C4-2B (cell line): ENCODE results near the gene SDHAF2.
A peak's percentile ranks its signal among the peaks of the same experiment; 100 is the strongest.
"Not testable (repeated sequence)": the region's sequence is repeated elsewhere in the genome, so short reads cannot be mapped to it uniquely, and the experiment has no call there.

ENCODE experiments used
- H3K27ac ChIP-seq: fragments of 450-650 bp; 2 replicates; pipeline ENCODE4 v1.5.1; 2017
- ZFX ChIP-seq: fragments of 450-650 bp; IDR thresholded peaks from 2 replicates; pipeline ENCODE4 v1.6.1; 2017
- TF ChIP-seq, protein P1 (sequence below): fragments of 450-650 bp; conservative IDR thresholded peaks from 2 replicates; pipeline ENCODE4 v1.5.1; 2017; ENCODE audit warnings: mild to moderate bottlenecking

SDHAF2 gene

DNA sequence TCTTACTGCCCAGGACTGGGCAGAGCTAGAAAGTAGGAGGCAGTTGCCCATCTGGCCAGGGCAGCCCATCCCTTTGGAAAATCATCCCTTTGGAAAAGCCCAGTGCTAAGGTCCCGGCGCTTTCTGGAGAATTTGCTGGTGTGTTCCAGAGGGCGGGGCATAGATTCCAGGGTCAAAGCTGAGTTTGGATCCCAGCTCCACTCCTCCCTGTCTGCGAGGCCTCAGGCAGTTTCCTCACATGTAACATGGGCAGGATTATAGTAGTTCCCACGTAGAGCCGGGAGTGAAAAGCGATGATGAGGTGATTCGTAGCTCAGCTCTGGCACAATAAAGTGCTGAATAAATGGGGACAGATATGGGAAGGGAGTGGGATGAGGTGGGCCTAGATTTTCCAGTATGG is 47.2 kb downstream of the SDHAF2 start:
- TF ChIP-seq, protein P1, sequence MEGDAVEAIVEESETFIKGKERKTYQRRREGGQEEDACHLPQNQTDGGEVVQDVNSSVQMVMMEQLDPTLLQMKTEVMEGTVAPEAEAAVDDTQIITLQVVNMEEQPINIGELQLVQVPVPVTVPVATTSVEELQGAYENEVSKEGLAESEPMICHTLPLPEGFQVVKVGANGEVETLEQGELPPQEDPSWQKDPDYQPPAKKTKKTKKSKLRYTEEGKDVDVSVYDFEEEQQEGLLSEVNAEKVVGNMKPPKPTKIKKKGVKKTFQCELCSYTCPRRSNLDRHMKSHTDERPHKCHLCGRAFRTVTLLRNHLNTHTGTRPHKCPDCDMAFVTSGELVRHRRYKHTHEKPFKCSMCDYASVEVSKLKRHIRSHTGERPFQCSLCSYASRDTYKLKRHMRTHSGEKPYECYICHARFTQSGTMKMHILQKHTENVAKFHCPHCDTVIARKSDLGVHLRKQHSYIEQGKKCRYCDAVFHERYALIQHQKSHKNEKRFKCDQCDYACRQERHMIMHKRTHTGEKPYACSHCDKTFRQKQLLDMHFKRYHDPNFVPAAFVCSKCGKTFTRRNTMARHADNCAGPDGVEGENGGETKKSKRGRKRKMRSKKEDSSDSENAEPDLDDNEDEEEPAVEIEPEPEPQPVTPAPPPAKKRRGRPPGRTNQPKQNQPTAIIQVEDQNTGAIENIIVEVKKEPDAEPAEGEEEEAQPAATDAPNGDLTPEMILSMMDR = no peak
- TF ChIP-seq ZFX = no peak
- no peak overlapping the region for H3K27ac ChIP-seq

DNA sequence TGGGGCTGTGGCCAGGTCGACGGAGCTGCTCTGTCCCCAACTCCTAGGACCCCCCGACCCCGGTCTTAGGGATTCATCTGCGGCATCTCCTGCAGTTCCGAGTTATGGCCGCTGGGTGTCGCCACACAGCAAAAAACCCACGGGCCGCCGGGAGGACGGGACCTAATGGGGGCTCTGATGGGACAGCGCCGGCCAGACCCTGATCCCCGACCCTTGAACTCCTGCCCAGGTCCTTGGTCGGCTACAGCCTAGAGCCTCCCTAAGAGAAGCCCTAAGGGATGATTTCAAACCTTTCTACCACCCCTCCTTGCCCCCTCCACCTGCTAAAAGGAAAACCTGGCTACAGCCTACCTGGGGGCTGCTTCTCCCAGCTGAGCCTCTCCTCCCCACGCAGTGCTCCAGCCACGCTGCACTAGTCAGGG is 47.8 kb downstream of the SDHAF2 start:
- no peak overlapping the region for H3K27ac ChIP-seq
- TF ChIP-seq ZFX = no peak
- TF ChIP-seq, protein P1 = peak; percentile 96

DNA sequence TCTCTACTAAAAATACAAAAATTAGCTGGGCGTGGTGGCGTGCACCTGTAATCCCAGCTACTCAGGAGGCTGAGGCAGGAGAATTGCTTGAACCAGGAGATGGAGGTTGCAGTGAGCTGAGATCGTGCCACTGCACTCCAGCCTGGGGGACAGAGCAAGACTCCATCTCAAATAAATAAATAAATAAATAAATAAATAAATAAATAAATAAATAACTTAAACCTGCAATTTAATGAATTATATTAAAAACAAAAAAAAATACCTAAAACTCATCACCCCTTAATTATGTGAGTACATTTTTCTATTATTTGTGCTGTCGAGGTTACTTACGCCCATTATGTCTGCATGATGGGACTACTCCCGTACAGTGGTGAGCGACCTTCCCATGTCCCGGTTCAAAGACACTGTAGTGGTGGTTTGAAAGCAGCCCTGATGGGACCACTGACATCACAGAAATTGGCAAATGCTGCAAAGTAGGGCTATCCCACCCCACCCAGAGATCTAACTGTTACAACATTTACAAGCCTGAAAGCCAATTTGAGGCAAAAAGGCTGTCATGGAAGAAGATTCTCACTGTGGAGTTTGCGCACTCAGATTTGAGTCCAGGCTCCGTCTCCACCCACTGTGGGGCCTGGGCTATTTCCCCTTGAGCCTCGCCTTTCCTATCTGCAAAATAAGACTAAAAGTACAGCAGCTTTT is 49.6 kb downstream of the SDHAF2 start:
- H3K27ac ChIP-seq = not testable (repeated sequence)

DNA sequence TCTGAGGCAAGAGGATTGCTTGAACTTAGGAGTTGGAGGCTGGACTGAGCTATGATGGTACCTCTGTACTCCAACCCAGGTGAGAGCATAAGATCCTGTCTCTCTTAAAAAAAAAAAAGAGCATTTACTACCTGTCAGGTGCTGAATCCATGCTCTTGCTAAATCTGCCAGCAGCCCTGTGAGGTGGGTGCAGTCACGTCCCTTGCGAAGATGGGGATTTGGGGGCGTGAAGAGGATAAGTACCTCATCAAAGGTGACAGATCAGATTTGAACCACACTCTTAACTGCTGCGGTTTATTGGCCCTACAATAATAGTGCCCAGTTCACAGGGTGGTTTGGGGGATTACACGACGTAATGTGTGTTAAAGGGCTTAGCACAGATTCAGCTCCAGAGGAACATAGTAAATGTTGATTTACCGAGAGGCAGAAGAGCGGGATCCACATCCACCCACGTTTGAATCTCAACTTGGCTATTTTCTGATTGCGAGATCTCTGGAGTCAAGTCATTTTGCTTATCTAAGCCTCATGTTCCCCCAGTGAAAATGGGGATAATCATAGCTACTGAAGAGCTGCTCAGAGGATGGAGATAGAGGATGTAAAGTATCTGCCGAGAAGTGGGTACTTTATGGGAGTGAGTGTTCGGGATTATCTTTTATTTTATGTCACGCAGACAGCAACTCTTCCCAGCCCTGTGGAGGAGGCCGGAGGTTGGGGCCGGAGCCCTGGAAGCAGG is 50.5 kb downstream of the SDHAF2 start:
- H3K27ac ChIP-seq = no peak overlapping the region
- TF ChIP-seq, protein P1 = no peak
- TF ChIP-seq ZFX = no peak

- no peak overlapping the region for H3K27ac ChIP-seq
- TF ChIP-seq ZFX = no peak
- TF ChIP-seq, protein P1 = no peak
Observed at GRCh38 chr11:61480994-61481335, 51.0 kb downstream of the SDHAF2 start.

GRCh38 chr11:61481806-61482205 is 51.9 kb downstream of the SDHAF2 start:
- no peak for TF ChIP-seq ZFX
- TF ChIP-seq, protein P1 = no peak
- no peak overlapping the region for H3K27ac ChIP-seq

DNA sequence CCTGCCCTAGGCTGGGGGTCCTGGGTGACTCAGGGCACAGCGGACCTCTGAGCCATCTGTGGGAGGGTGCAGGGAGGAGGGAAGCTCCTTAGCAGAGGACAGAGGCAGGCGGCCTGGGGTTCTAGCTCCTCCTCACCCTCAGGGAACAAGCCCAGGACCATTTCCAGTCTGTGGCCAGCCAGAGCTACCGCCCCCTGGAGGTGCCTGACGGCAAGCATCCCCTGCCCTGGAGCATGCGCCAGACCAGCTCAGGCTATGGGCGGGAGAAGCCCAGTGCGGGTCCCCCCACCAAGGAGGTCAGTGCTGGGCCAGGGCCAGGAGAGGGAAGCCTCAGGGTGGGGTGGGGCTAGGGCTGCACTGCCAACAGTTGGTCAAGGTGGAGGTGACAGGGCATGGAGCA is 52.6 kb downstream of the SDHAF2 start:
- H3K27ac ChIP-seq = no peak overlapping the region
- TF ChIP-seq, protein P1 = no peak; the same call in 1 of the 2 replicates
- no peak for TF ChIP-seq ZFX

GRCh38 chr11:61484541-61484940 is 54.6 kb downstream of the SDHAF2 start:
- no peak overlapping the region for H3K27ac ChIP-seq
- TF ChIP-seq, protein P1 = no peak
- no peak for TF ChIP-seq ZFX
